CD4-positive, alpha-beta T cell treated with Interleukin-17A for 1 hour (primary cell): ENCODE results near the gene SLC33A1.
A peak's percentile ranks its signal among the peaks of the same experiment; 100 is the strongest.
"Not testable (repeated sequence)": the region's sequence is repeated elsewhere in the genome, so short reads cannot be mapped to it uniquely, and the experiment has no call there.

Experiments
- DNase-seq: peaks from one replicate; pipeline ENCODE4 v3.0.0-alpha.2; 2020

SLC33A1 gene

DNA sequence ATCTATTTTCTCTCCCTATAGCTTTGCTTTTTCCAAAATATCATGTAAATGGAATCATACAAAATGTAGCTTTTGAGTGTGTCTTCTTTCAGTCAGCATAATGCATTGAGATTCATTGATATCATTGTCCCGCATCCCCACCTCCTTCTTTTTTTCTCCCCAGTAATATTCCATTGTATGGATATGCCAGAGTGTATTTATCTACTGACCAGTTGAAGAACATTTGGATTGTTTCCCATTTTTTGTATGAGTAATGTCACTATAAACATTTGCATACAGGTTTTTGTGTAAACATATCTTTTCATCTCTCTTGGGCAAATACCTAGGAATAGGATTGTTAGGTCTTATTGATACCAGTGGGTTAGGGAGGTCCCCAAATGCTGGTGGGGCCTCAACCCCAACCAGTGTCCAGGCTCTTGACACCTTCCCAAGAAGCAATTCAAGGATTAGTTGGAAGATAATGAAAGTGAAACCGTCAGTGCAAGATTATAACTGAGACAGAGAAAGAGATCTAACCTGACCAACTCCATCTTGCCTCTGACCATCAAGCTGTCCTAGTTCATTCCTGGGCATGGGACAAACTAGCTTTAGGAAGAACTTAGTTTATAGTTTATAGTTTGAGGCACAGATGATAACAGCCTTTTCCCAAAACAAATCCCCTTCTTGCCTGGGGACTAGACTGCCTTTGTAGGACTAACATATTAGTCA lies 7.4 kb upstream of the SLC33A1 start:
- DNase-seq: no peak

DNA sequence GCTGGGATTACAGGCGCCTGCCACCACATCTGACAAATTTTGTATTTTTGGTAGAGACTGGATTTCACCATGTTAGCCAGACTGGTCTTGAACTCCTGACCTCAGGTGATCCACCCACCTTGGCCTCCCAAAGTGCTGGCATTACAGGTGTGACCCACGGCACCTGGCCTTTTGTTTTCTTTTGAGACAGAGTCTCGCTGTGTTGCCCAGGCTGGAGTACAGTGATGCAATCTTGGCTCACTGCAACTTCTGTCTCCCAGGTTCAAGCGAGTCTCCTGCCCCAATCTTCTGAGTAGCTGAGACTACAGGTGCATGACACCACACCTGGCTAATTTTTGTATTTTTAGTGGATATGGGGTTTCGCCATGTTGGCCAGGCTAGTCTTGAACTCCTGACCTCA lies 6.2 kb upstream of the SLC33A1 start:
- DNase-seq: not testable (repeated sequence)

DNA sequence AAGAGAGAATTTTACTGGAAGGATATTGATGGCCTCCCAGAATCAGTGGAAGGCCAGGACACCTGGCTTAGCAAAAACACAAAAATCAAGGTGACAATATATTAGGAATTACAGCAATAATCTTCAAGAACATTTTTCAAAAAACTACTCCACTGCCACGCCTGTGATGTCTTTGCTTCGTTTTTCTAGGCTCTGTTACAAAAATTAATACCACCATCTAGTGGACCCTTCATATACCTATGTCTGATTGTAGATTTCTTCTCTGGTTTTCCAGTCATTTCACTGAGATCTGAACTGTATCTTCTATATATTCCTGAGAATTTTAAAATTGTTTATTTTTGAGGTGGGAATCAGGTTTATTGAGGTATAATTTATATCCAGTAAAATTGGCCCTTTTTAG lies 5.6 kb upstream of the SLC33A1 start:
- DNase-seq: peak; percentile 29

DNA sequence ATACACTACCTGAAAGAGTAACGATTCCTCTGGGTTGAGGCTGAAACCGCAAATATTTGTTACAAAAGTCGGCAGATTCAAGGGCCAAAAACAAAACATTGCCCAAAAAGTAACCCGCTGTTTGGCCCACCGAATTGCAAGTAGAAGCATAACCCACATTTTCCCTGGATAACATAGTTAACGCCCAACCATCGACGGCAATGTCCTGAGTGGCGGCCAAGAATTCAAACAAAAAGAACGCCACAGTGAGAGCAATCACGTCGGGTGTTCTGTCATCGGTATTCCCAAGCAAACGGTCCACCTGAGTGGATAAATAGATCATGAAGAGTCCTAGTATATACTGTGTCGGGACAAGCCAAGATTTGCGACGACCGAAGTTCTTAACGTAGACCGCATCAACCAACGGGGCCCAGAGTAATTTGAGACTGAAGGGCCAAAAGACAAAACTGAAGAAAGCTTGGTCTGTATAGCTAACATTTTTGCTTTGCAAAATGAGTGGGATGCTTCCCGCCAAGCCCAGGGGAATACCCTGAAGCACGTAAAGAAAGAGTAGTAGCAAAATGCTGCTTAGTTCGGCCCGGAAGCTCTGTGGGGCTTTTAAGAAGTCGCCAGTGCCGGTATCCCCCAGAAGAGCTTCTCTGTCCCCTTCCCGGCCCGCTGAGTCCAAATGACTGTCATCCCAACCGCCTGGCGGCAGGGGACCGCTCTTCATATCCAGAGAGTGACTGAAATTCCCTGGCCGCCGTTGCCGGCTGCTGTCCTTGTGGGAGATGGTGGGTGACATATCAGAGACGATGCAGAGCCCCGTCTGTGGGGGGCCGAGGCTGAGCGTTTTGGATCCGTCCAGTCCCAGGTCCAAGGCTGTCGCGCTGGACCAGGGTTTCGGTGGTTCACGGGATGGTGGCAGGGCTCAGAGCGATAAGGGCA lies 750 bp downstream of the SLC33A1 start:
- DNase-seq: peak; percentile 35

DNA sequence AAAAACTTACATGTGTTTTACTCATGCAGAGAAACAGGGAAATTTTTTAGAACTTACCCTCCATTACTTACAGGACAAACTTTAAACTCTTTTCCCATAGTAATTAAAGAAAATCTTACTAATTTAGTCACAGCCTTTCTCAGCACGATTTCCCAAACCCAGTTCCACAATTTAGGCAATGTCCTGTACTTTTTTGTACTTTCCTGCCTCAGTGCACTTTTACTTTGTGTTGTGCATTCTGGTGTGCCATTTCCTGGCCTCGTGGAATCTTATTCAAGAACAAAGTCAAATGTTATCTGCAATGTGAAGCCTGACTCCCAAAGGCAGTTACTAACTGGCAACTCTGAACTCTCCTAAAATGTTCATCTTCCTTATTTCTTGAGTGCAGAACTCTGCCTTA lies 1.9 kb downstream of the SLC33A1 start:
- no peak for DNase-seq

DNA sequence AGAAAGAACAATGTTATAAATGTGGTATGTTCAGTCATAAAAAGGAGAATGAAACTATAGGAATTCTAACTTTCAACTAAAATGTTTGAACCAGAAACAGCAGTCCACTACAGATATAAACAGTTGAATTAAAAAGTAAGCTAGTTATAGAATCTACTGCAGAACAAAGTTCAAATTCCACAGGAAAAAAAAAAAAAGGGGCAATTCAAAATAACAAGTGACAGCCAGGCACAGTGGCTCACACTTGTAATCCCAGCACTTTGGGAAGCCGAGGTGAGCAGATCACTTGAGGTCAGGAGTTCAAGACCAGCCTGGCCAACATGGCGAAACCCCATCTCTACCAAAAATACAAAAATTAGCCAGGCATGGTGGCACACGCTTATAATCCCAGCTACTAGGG lies 4.8 kb downstream of the SLC33A1 start:
- not testable (repeated sequence) for DNase-seq

DNA sequence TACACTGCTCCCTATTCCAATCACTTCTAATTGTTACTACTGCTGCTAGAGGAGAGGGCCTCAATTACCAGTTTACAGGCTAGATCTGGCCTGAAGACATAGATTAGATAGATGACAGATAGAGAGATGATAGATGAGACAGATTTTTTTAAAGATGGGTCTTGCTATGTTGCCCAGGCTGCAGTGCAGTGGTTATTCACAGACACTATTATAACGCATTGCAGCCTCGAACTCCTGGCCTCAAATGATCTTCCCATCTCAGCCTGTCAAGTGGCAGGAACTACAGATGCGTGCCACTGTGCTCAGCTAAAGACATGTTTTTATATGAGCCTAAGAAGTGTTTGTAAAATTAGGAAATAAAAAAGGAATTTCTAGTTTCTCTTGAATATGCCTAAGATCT lies 6.2 kb downstream of the SLC33A1 start:
- DNase-seq: no peak

DNA sequence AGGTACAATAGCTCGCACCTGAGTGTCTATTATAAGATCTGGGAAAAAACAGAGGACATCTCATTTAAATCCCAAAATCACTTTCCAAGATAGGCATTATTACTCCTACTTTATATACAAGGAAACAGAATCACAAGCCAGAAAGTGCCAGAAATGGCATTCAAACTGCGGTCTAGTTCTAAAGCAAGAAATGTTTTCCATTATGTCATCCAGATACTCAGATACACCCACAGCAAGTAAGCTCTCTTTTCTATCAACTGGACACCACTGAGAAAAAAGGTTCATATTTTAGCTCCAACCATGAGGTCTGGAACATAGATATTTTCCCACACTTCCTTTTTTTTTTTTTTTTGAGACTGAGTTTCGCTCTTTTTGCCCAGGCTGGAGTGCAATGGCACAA lies 8.1 kb downstream of the SLC33A1 start:
- DNase-seq: no peak

DNA sequence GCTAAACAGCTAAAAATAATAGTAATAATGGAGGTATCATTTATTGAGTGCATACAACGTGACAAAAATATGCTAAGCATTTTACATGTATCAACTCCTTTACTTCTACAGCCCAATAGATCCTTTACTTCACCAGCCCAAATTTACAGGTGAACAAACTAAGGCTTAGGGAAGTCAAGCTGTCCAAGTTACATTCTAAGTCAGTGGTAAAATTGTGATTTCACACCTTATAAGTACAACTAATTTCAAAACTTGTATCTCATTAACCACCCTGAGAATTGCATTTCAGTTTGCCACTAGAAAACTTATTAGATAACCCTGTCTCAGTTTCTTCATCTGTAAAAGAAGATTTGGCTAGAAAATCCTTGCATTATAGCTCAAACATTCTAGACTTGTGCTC lies 10.7 kb downstream of the SLC33A1 start:
- no peak for DNase-seq

DNA sequence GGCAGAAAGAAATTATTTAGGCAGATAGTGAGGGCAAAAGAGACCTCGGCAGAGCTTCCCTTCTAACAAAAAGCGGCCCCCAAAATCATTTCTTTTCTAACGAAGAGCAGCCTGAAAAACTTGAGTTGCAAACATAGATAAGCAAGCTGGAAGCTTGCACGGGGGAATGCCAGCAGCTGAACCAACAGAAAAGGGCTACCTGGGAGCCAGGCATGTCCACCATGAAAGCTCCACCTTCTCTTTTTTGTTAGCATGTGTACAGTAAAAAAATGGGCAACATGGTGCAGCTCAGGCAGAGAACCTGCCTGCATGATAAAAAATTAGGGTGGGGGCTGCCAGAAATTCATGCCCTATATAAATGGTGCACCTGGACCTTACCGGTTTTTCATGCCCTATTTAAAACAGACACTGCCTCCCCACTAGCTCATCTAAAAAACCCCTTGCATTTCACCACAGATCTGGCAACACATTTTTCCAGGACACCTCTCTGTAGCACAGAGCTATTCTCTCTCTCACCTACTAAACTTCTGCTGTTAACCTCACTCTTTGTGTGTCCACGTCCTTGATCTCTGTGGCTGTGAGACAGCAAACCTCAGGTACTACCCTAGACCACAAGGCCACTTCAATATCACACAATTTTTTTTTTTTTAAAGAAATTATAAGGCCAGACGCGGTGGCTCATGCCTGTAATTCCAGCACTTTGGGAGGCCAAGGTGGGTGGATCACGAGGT lies 18.7 kb downstream of the SLC33A1 start:
- DNase-seq: no peak

DNA sequence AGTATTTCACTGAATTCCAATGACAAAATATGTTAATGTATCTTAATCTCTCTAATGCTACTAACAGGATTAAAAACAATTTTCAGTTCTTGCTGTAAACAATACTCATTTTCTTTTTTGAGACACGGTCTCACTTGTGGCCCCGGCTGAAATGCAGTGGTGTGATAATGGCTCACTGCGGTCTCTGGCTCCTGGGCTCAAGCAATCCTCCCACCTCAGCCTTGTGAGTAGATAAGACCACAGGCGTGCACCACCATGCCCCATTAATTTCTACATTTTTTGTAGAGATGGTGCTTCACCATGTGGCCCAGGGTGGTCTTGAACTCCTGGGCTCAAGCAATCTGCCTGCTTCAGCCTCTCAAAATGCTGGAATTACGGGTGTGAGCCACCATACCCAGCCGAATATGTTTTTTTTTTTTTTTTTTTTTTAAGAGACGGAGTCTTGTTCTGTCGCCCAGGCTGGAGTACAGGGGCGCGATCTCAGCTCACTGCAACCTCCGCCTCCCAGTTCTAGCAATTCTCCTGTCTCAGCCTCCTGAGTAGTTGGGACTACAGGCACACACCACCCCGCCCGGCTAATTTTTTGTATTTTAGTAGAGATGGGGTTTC lies 25.6 kb downstream of the SLC33A1 start:
- not testable (repeated sequence) for DNase-seq

DNA sequence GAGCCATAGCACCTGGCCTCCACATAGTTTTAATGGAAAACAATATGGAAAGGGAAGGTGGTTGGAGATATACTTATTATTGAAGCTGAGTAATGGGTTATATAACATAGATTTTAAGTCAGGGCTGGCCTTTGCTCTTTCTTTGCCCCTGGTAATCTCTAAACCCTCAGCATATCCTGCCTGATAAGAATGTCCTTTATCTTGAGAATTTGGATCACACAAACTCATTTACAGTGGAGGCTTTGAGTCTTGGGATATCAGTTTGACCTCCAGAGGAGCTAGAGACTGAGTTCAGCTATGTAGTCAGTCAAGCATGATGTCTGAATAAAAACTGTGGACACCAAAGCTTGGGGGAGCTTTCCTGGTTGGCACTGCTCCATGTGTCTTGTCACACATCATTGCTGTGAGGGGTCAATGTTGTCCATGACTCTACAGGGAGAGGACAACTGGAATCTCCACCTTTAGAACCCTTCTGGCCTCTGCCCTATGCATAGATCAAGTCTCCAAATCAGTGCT lies 39.1 kb downstream of the SLC33A1 start:
- DNase-seq: no peak

DNA sequence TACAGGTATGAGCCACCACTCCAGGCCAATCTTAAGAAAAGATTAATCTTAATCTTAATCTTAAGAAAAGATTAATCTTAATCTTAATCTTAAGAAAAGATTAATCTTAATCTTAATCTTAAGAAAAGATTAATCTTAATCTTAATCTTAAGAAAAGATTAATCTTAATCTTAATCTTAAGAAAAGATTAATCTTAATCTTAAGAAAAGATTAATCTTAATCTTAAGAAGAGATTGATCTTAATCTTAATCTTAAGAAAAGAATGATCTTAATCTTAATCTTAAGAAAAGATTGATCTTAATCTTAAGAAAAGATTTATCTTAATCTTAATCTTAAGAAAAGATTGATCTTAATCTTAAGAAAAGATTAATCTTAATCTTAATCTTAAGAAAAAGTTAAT lies 41.0 kb downstream of the SLC33A1 start:
- DNase-seq: not testable (repeated sequence)

DNA sequence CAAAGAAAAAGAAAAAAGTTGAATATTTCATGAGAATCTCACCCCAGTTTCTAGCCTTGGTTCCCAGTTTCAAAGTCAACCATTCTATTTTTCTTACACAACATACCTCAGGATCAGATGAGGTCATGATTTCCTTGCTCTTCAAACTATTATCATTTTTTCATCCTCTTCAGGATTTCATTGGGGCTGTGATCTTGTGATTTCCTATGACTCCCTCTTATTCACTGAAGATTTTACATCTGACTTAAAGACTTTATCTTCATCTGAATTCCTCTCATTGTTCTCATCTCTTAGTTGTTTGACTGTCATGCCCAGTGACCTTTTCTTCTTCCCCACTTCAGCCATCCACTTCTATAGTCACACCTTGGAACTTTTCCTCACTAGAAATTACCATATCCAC lies 45.0 kb downstream of the SLC33A1 start:
- no peak for DNase-seq

DNA sequence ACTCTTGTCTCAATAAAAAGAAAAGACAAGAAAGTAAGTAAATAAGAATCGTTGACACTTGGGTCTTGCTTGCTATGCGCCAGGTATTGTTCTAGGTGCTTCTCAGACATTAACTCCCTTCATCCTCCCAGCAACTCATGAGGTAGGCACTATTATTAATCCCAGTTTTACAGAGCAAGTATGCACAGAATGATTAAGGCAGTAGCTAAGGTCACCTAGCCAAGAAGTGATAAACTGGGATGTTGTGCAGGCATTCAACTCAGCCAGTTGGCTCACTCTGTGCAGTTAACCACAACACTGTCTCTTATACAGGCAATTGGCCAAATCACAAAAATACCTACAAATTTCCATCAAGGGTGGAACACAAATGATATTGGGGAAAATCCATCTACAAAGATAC lies 46.4 kb downstream of the SLC33A1 start:
- DNase-seq: no peak

DNA sequence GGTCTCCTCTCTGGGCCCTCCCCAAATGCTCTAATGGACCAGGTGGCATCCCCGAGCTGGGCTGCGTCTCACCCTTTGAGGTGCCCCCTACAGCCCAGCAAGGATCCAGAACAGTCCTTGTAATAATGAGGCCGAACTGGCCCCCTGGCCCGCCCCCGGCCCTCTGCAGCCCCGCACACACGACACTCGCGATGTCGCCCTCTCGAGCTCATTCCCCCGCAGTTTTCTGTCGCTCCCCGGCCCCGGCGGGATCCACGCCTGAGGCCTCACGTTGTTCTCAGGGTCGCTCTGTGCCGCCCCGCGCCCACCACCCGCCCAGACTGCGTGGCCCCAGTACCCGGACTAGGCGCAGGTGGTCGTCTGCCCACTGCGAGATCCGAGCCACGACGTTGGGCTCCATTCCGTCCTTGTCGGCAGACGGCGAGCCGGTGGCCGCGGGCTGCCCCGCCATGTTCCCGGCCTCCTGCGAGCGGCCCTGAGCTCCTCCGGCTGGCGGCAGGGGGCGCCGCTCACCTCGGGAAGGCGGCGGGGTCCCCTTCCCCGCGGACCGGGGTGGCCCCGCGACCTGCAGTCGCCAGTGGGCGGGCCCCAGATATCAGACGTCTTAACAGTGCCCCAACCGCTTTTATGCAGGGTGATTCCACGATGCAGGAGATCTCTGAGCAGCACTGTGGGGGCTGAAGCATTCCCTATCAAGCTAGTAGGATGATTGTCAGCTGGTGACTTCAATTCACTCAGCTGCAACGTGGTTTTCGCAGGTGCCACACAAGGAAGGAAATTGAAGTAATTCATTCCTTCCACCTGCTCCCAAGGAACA lies 48.2 kb downstream of the SLC33A1 start, which contains the start of gene C3orf33:
Gene C3orf33 (minus strand): TSS at position 477 of the 817 bp plus-strand sequence. CDS start 26 bp downstream, at position 451.
- DNase-seq: peak; percentile 81

DNA sequence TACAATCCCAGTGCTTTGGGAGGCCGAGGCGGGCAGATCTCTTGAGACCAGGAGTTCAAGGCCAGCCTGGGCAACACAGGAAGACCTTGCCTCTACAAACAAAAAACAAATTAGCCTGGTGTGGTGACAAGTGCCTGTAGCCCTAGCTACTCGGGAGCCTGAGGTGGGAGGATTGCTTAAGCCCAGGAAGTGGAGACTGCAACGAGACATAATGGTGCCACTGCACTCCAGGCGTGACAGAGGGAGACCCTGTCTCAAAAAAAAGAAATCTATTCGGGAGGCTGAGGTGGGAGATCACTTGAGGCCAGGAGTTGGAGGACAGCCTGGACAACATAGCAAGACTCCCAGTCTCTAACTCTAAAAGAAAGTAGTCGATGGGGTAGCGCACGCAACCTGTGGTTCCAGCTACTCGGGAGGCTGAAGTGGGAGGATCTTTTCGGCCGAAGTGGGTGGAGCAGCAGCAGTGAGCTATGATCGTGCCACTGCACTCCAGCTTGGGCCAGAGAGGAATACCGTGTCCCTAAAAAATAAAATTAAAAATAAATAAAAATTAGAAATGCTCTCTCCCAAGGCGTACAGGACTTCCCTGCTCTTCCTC lies 48.9 kb downstream of the SLC33A1 start:
- DNase-seq: peak; percentile 43

DNA sequence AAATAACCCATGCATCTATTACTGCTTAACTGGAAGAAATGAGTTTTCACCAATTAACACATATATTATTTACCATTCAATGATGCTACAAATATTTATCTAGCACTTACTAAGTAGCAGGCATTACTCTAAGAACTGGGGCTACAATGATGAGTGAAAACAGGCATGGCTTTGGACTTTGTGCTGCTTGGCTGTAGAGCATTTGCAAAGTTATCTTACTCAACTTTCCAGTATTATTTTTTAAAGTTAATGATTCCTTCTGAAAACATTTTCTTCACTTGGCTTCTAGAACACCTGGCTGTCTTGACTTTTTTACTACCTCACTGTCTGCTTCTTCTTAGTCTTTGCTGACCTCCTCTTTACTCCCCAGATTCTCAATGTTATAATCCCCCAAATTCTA lies 49.9 kb downstream of the SLC33A1 start:
- DNase-seq: no peak

DNA sequence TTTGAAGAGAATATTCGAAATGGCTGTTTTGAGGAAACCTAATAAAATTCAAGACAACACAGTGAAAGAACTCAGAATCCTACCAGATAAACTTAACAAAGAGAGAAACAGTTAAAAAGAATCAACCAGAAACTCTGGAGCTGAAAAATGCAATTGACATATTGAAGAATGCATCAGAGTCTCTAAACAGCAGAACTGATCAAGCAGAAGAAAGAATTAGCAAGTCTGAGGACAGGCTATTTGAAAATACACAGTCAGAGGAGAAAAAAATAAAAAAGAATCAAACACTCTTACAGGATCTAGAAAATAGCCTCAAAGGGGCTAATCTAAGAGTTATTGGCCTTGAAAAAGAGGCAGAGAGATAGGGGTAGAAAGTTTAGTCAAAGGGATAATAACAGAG lies 61.7 kb downstream of the SLC33A1 start:
- DNase-seq: no peak

DNA sequence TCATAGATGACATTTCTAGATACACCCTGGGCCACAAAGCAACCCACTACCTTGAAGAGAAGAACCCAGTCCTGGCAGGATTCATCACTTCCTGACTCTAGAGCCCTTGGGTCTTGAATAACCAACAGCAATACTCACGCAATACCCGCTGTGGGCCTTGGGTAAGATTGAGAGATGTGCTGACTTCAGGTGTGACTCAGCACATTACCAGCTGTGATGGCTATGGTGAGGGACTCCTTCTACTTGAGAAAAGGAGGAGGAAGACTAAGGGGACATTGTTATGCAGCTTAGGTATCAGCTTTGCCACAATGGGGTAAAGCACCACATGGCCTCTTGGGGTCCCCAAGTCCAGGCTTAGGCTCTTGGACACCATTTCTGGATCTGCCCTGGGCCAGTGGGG lies 63.0 kb downstream of the SLC33A1 start:
- DNase-seq: no peak

DNA sequence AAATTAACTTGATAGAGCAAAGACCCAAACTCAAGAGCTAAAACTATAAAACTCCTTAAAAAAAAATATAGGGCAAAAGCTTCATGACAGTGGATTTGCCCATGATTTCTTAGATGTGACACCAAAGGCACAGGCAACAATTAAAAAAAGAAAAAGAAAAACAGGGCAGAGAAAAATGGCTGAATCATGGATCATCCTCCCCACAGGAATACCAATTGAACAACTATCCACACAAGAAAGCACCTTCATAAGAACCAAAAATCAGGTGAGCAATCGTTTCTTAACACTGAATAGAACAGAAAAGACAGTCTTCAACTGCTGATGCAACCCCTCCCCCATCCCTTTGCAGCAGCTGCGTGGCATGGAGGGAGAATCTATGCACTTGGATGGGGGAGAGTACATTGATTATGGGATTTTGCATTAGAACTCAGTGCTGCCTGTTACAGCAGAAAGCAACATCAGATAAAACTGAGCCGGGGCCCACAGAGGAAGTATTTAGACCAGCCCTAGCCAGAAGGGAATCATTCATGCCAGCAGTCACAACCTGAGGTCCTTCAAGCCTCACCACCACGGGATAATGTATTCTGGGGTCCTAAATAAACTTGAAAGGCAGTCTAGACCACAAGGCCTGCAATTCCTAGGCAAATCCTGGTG lies 63.8 kb downstream of the SLC33A1 start:
- DNase-seq: no peak
